KBM-7 (cell line): ENCODE results near the gene AFF3.

Experiments used
- DNase-seq: peaks from one replicate; pipeline ENCODE4 v3.0.0-alpha.2; 2015
- in situ Hi-C: fragments of 300-500 bp; cut with MboI; formaldehyde crosslinking; loops from 2 replicates; pipeline ENCODE4 v1.14.3; 2020; ENCODE audit warnings: low sequenced_read_pairs, low pct_unique_long_range_greater_than_20kb, mixed read lengths

AFF3 gene

DNA sequence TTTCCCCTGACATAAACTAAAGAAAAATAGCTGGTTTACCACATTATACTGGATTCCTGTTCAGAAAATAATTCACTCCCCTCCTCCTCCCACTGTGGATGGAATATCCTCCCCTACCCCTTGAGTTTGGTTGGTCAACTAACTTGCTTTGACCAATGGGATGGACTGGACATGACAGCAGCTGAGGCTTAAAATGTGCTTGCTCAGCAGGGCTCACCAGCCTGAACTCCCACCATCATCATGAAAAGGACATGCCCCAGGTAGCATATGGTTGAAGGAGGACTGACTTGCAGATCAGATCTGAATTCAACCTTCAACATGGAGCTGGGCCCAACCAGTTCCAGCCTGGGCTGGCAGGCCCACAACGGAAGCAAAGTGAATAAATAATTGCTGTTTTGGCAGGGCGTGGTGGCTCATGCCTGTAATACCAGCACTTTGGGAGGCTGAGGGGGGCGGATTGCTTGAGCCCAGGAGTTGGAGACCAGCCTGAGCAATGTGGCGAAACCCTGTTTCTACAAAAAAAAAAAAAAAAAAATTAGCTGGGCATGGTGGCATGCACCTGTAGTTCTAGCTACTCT lies 284.4 kb downstream of the AFF3 start:
- no peak for DNase-seq
- in situ Hi-C loops: no loop called here

DNA sequence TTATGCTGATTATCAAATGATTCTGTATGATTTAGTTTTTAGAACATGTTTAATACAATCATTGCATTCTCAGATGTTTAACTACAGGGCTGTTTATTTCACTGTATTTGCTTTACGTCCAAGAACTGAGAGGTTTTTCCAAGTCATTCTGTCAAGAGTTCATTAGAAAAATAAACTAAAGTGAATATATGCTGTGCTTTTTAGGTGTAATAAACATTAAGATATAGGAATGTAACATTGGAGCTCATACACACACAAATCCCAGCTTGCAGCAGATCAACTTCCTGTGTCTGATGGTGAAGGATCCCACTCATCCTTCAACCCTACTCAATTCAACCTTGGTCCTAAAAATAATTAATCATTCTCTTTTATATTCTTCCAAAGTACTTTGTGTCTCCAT lies 285.0 kb downstream of the AFF3 start:
- in situ Hi-C loops: no loop called here
- no peak for DNase-seq

DNA sequence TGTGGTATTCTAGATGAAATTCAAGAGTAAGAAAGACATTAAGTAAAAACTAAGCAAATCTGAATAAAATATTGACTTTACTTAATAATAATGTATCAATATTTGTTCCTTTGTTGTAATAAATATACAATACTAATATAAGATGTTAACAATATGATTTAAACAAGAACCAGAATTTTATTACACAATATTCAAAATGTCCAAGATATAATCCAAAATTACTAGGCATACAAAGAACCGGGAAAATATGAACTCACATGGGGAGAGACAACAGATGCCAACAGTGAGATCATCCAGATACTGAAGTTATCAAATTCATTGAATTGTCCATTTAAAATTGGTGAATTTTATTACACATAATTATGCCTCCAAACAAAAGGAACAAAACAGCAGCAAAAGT lies 286.3 kb downstream of the AFF3 start:
- no peak for DNase-seq
- in situ Hi-C loops: no loop called here

DNA sequence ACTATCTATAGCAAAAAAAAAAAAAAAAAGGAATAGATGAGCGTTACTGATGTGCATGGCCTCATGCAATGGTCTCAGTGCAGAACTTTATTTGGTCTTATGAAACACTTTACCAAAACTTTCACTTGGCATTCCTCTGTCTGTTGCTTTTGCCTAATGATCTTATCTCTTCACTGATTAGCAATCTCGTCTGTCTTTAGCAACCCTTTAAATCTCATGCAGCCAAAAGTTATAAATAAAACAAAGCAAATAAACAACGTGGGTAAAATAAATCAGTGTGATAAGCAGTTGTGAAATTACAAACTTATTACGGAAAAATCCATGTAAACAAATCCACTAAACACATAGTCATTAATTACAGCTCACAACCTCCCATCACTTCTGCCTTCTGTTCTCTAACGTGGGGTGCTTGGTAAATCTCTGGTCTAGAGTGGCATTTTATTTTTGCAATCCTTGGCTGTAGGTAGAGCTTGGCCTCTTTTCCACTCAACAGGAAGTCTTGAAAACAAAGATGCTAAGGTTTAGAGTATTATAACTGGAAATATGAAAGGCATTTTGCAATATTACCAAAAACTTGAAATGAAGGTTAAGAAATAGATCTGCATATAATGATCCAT lies 288.0 kb downstream of the AFF3 start:
- DNase-seq: no peak
- in situ Hi-C loops: no loop called here

DNA sequence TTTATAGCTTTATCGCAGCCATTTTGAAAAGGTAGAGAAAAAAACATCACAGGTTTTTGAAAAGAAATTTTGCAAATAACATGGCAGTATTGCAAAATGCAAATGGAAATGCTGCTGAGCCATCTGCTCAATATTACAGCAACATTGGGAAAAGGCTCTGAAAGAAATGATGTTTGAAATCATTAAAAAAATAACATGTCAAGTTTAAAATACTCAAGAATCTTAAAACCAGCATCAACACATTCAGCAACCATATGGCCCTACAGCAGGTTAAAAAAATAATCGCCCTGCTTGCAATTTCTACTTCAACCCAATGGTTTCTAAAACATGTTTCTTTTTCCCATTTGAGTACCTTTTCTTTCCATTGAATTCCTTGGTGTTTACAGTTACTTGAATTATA lies 289.4 kb downstream of the AFF3 start:
- in situ Hi-C loops: no loop called here
- DNase-seq: no peak

DNA sequence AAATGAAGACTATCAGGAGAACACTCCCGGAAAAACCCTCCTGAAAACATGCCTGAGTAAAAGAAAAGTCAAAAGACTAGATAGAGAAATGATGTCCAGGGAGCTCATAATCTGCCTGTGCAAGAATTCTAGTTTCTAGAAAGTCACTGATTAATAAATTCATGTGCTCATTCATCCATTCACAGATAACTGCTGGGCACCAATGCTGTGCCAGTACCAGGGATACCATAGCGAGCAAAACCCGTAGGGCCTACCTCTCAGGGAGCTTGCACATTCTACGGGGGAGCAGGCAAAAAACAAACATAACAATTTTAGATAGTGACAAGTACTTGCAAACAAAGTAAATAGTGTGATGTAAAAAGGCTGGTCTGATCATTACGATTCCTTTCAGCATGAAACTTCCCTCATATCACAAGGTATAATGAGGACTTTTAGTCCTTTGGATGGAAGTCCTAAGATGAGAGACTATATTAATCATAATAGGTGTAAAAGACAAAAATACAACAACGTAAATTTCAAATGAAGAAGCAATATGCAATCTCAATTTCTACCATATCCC lies 289.9 kb downstream of the AFF3 start:
- no peak for DNase-seq
- in situ Hi-C loops: no loop called here

DNA sequence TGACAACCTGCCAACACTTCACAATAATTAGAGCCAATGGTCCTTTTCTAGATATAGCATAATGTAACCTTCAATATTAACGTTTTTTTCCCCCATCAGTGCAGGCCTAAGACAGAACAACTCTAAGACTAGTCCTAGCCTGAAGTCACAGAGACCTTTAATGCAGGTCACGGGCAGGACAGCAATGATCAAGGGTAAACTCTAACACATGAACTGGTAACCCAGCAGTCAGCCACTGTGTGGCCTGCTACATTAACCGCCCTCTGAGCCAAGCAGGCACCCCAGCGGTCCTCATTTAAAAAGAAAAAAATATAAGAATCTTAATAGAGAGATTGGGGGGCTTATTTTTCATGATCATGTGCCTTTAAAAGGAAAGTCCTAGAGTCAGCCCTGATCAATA lies 290.6 kb downstream of the AFF3 start:
- in situ Hi-C loops: no loop called here
- DNase-seq: no peak

DNA sequence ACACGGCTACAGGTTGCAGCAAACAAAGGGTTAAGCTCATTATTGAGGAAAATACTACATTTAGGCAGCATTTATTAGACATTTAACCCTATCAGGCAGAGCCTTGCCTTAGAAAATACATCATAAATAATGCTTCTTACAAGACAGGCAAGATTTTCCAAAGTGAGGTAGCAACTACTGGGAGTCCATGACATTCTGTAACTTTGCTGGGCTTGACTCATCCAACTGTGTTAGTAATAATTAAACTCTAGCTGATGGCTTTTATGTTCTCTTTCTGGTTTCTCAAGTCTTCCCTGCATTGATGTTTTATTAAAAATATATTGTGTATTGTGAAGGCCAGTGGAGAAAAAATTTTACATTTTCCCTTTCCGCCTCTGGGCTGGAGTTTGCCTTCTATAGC lies 291.3 kb downstream of the AFF3 start:
- in situ Hi-C loops: no loop called here
- no peak for DNase-seq

DNA sequence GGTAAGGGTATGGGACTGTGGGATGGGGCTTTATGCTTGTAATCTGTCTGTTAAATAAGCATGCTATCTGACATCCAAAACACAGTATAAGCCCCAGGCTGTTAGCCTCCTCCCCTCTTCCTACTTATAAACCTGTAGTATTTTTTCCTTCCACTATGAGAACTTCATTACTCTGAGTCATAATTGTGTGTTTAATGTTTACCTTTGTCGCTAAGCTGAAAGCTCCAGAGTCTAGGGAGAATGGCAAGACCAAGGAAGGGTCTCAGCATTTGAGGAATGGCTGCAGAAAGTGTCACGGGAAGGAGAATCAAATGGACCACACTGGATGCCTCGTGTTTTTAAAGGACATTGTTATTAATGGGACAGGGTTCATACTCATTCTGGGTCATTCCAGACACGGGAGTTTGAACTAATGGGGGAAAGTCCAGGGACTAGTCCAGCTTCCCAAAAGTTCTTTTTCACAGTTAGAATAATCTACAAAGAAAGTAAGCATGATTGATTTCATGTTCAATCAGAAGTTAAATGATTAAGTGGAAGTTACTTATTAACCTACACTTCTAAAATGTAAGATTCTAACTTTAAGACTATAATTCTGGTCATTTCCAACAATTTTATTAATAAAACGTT lies 292.2 kb downstream of the AFF3 start:
- in situ Hi-C loops: no loop called here
- DNase-seq: no peak

DNA sequence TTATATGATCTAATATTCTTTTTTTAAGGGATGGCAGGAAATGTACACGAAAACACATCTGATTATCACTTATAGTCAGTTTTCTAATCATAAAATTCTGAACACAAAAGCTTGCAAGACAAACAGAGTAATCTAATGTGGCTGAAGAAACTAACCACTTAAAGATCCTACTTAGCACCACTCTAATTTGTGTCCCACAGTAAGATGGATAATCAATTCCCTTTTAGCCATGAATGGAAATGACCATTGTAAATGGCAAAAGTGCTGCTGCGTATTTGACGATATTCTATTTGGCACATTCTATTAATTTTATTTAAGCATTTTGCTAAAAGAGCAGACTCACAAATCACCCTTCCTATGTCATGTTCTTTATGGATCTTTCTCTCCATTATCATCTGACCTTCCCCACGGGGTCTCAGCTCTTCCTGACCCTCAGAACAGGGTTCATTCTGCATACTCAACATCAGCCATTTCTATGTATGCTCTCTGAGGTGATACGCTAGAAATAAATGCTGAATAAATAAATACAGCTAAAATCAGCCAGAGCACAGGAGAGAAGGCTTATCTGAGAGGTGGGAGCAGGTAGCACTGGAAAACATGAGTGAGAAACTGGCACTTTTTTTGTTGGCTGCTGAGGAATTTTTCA lies 295.8 kb downstream of the AFF3 start:
- in situ Hi-C loops: no loop called here
- DNase-seq: no peak

DNA sequence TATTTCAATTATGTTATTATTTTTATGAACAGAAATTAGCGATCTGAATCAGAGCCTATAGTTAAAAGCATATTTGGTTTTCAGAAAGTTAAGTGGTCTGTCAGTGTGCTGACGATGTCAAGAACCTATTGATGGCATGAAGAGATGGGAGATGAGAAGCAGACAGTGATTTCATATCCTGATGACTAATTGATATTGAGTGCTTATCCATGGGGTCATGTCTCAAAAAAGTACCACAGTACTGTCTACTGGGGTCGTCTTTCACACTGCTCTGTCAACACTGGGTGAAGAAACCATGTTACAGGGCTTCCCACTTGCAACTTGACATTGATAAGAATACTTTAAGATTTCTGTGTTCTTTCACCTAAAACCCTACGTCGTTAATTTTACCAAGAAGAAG lies 297.1 kb downstream of the AFF3 start:
- in situ Hi-C loops: no loop called here
- DNase-seq: no peak

DNA sequence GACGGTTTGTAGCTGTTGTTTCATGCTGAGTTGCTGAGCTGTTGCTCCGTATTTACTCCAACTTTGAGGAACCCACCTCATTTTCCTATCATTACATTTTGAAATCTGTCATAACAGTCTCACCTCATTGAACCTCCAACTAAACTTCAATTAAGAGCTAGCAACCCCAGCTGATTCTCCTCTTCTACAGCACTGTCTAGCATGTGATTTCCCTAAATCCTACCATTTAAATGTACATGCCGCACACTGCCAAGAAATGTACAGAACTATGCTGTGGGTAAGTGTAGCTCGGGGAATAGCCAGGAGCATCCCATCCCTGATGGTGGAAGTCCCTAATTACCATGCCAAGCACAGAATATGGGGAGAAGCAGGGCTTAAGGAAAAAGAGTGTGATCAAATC lies 299.9 kb downstream of the AFF3 start:
- in situ Hi-C loops: no loop called here

DNA sequence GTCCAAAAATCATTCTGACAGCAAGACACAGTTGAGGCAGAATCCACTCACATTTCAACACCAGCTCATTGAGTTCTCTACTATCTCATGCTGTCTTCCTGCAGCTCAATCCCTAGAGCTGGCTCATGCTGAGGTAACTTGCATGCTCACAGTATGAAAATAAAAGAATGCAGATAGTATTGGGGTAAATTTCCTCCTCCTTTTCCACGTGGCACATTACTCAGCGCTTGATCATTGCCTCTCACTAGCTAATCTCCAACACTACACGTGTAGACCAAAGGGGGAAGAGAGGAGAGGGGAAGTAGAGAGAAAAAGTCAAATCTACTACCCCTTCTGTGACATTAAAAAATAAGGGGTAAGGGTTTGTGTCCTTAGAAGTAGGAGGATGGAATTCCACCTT lies 300.6 kb downstream of the AFF3 start:
- in situ Hi-C loops: no loop called here
- no peak for DNase-seq

More for the DNA sequence above, 299.9 kb downstream of the AFF3 start:
- DNase-seq: no peak

DNA sequence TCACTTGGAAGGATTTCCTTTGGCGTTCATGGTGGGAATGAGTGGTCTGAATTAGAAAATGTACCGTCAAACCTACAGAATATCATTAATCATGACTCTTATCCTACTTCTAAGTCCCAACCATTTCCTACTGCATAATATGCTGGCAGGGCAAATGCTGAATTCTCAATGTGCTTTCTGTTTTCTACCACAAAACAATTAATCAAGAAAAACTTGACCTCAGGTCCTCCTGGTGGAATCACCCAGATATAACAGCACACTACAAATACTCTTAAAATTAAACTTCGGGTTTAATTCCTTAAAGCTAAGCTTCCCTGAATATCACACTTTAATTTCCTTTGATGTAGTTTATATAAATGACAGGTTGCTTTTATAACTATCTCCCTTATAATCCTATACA lies 301.6 kb downstream of the AFF3 start:
- in situ Hi-C loops: no loop called here

DNA sequence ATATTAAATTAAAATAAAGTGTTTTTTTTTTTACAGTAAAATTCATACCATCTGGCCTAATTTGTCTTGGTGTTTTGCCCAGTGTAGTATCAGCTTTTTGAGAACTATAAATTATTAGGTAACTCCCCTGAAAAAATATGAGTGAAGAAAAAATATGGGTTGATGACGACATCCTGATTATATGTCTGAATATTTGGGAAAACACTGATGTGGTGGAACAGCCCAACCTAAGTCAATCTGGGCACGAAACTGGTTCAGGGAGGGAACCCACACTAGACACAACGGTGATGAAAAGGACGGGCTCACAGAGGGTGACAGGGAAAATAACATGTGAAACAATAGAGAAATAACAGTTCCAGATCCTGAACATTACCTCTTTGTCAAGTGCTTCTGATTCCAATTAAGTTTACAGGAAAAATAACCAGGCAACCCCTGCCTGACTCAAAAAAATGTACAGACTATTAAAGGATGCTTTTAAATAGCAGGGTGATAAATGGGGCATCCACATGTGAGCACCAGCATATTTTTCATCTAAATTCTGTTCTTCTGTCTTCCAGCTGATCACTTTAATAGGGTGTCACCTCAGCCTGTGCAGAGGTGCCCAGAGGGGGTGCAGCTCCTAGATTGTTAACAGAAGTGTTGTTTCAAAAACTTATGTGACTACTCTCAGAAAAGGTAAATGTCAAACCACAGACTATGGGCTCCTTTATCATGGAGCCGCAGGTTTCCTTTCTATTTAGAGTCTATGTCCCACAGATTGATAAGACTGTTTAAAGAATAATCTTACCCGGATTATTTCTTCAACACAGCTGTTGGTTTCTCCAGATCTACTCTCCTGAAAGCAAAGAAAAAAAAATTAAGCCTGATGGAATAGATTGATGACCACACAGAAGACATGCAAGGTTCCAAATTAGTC lies 305.4 kb downstream of the AFF3 start:
- DNase-seq: no peak
- in situ Hi-C loops: no loop called here

More for the DNA sequence above, 301.6 kb downstream of the AFF3 start:
- no peak for DNase-seq

DNA sequence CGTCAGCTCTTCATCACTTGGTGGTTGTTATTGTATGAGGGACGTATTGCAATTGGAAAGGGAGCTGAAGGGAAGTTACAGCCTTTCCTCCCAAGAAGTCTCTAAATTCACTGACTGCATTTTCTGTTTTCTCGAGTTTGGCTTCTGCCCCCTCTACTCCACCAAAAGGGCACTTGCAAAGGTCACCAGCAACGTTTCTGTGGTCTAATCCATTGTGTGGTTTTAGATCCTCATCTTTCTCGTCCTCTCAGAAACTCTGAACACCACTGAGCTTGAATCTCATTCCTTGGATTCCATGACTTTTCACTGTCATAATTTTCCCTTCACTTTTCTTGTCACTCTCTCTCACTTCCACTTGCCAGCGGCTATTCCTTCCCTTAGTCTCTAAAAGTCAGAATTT lies 308.0 kb downstream of the AFF3 start:
- DNase-seq: no peak
- in situ Hi-C loops: no loop called here

DNA sequence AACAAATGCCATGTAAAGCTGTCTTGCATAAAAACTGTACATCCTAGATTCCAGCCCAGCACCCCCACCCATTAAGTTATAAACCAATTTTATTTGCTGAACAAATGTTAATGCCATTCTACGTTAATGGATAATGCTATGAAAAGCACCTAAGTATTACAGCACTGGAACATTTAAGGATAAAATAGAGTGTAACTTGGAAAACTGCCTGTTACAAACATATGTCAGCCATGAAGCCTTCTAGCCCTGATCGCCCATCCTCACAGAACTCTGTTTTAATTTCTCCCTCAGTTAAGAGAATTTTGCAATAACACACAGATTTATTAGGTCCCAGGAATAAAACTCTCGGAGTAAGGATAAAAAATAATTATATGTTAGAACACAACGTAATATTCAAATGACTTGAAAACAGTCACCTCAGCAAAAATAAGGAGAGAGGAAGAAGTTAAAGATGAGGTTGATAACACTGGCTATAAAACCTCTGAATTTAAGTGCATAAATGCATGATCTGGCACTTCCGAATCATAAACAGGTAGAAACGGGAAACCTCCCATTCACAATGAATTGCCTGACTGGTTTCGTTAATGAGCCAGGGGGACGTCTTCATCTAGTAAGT lies 308.7 kb downstream of the AFF3 start:
- DNase-seq: no peak
- in situ Hi-C loops: no loop called here

DNA sequence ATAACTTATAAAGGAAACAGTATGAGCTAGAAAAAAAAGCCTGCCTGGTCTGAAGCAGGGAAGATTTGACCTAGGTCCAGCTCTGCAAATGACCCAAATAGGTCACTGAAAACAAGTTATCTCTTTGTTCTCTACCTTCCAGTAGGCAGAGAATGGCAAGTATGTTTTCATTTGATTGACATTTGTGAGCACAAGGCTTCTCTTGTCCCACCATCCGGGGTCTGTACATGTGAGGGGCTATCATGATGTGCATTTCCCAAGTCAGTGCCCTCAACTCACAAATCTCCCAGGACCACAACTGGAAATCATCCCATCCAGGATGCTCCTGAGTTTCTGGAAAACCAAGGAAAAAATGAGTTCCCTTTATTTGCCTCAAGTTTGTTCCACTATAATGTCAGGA lies 309.5 kb downstream of the AFF3 start:
- in situ Hi-C loops: no loop called here
- no peak for DNase-seq

DNA sequence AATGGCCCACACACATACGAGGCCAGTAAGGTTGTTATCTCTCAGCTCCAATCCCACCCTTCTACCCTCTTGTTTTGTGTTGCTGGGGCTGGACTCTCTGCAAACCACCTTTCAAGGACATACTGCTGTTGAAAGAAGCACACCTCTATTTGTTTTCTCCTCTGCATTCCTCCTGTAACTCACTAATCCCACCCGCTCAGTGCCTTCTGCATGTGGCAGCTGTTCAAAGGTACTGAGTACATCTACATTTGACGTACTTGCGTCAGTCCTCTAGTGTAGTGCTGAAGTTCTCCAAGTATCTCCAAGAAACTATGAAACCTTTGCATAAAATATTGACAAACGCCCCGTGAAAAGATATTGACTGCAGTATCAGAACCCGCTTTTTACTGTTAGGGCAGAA lies 310.6 kb downstream of the AFF3 start:
- no peak for DNase-seq
- in situ Hi-C loops: no loop called here
